Vagina (tissue), 2 donors: ENCODE results near the gene MALRD1. TPM values are rescaled to one million over a fixed set of nuclear protein-coding genes. Genes with fewer than 3 reads are reported as not detected.

ENCODE experiments used
- DNase-seq, 2 donors: peaks; one replicate each; pipeline ENCODE4 v3.0.0-alpha.2; 2017; ENCODE audit errors: extremely low spot score in 2 of 2
- H3K27ac ChIP-seq: fragments of 200-600 bp; sonication (generic); one replicate; pipeline ENCODE4 v1.5.1; 2019
- H3K27me3 ChIP-seq: fragments of 200-600 bp; sonication (generic); one replicate; pipeline ENCODE4 v1.5.1; 2019
- H3K36me3 ChIP-seq, 2 donors: fragments of 200-600 bp; sonication (generic); one replicate each; pipeline ENCODE4 v1.5.1; 2017 to 2019
- H3K4me1 ChIP-seq: fragments of 200-600 bp; sonication (generic); one replicate; pipeline ENCODE4 v1.5.1; 2019
- H3K4me3 ChIP-seq, 2 donors: fragments of 200-600 bp; sonication (generic); 1 replicate in 1 of 2; 2 replicates in 1 of 2; pipeline ENCODE4 v1.5.1; 2016 to 2019
- H3K9me3 ChIP-seq: fragments of 200-600 bp; sonication (generic); one replicate; pipeline ENCODE4 v1.5.1; 2019
- POLR2A ChIP-seq, 2 donors: fragments of 450-650 bp; IDR thresholded peaks; one replicate each; pipeline ENCODE4 v1.6.1; 2017; ENCODE audit warnings: antibody characterized with exemption in 2 of 2, mild to moderate bottlenecking in 2 of 2, moderate library complexity in 2 of 2
- POLR2AphosphoS5 ChIP-seq, 2 donors: sonication (generic); formaldehyde crosslinking; IDR thresholded peaks; one replicate each; pipeline ENCODE4 v1.9.0; 2017; ENCODE audit warnings: antibody characterized with exemption in 2 of 2, mild to moderate bottlenecking in 2 of 2, low read depth in 1 of 2; ENCODE audit not compliant: insufficient read depth in 1 of 2
- intact Hi-C: fragments of 100-400 bp; cut with DNase I; formaldehyde crosslinking; loops from one replicate; pipeline ENCODE4 v1.15.1; 2023
- total RNA-seq: library from RNA; depleted of rRNA; stranded (reverse); fragments of >200 nt; gene quantifications from one replicate; pipeline ENCODE4 v1.2.3, GENCODE V29; 2016
- TF ChIP-seq, protein P1 (sequence below), 3 experiments: fragments of 450-650 bp in 2 of 3; fragments of 200-600 bp in 1 of 3; sonication (generic) in 1 of 3; IDR thresholded peaks; one replicate each; pipeline ENCODE4 v1.5.1; 2017 to 2019; ENCODE audit warnings: antibody characterized with exemption in 3 of 3, mild to moderate bottlenecking in 2 of 3, moderate library complexity in 2 of 3

MALRD1 gene
- total RNA-seq, 1 donor from 2014 or later, result 2.0 TPM

GRCh38 chr10:19626156-19626555 is 577.6 kb downstream of the MALRD1 start:
- no peaks in the 10 kb centered on the region for H3K27me3 ChIP-seq
- H3K27ac ChIP-seq, result no peak overlapping the region
- H3K4me3 ChIP-seq, result no peak overlapping the region
- DNase-seq, result no peak
- intact Hi-C loops, result no loop called here
- no peaks in the 10 kb centered on the region for H3K36me3 ChIP-seq
- no peak for TF ChIP-seq POLR2A (IDR thresholded peaks at IDR 0.05)
- no peaks in the 10 kb centered on the region for H3K4me1 ChIP-seq
- no peaks in the 10 kb centered on the region for H3K9me3 ChIP-seq

DNA sequence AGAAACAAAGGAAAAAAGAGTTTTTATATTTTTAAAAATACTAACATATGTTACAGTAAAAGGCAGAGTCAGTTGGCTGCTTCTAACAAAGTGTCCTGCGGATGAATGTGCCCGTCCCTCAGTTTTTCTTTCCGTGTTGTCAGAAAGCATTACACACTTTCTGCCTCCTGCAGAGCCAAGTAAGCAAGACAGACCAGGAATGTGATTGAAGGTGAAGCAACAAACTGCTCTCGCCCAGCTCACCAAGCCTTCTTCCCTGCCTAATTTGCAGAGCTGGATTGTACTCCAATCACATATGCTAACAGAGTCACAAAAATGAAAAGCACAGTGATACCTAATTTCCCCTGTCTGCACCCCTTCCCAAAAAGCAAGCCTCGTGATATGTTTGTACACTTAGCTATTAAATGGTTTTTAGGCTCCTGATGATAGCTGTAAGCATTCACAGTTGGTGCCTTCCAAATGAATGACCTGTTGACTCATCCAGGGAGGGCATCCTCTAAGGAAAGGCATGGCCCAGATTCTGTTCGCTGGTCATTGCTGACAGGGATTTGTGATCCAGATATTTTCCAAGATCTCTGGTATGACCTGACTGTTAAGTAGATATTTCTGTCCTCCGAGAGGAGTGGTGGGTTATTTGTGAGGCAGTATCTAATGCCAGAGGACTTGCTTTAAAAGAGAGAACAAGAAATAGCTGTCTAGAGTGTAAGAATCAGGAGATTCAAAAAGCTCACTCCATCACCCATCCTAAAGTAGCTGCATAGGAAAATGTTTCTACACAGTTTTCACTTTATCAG is 580.4 kb downstream of the MALRD1 start:
- peak overlapping the region; percentile 31 for H3K27ac ChIP-seq
- DNase-seq, result no peak
- intact Hi-C loops, result no loop called here

GRCh38 chr10:19629567-19629966 is 581.0 kb downstream of the MALRD1 start:
- Histone ChIP-seq H3K27me3 (no peaks in the 10 kb centered on the region), H3K27ac (peak overlapping the region; percentile 31), H3K9me3 (no peaks in the 10 kb centered on the region), H3K4me1 (no peaks in the 10 kb centered on the region), H3K4me3 (no peak overlapping the region), H3K36me3 (no peaks in the 10 kb centered on the region)
- DNase-seq, result peak in 1 of 2 donors; percentile 89
- intact Hi-C loops, result no loop called here
- TF ChIP-seq POLR2A (IDR thresholded peaks at IDR 0.05) (no peak), POLR2AphosphoS5 (IDR thresholded peaks at IDR 0.05; ENCODE audit: insufficient read depth in 1 of 2, low read depth in 1 of 2) (no peak)
- TF ChIP-seq, protein P1, sequence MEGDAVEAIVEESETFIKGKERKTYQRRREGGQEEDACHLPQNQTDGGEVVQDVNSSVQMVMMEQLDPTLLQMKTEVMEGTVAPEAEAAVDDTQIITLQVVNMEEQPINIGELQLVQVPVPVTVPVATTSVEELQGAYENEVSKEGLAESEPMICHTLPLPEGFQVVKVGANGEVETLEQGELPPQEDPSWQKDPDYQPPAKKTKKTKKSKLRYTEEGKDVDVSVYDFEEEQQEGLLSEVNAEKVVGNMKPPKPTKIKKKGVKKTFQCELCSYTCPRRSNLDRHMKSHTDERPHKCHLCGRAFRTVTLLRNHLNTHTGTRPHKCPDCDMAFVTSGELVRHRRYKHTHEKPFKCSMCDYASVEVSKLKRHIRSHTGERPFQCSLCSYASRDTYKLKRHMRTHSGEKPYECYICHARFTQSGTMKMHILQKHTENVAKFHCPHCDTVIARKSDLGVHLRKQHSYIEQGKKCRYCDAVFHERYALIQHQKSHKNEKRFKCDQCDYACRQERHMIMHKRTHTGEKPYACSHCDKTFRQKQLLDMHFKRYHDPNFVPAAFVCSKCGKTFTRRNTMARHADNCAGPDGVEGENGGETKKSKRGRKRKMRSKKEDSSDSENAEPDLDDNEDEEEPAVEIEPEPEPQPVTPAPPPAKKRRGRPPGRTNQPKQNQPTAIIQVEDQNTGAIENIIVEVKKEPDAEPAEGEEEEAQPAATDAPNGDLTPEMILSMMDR (IDR thresholded peaks at IDR 0.05), result no peak

More for the DNA sequence above, 580.4 kb downstream of the MALRD1 start:
- Histone ChIP-seq H3K9me3 (no peaks in the 10 kb centered on the region), H3K36me3 (no peaks in the 10 kb centered on the region), H3K4me1 (no peaks in the 10 kb centered on the region), H3K4me3 (no peak overlapping the region), H3K27me3 (no peaks in the 10 kb centered on the region)
- TF ChIP-seq POLR2A (IDR thresholded peaks at IDR 0.05) (no peak), POLR2AphosphoS5 (IDR thresholded peaks at IDR 0.05; ENCODE audit: insufficient read depth in 1 of 2, low read depth in 1 of 2) (no peak)
- TF ChIP-seq, protein P1 (IDR thresholded peaks at IDR 0.05), result no peak

DNA sequence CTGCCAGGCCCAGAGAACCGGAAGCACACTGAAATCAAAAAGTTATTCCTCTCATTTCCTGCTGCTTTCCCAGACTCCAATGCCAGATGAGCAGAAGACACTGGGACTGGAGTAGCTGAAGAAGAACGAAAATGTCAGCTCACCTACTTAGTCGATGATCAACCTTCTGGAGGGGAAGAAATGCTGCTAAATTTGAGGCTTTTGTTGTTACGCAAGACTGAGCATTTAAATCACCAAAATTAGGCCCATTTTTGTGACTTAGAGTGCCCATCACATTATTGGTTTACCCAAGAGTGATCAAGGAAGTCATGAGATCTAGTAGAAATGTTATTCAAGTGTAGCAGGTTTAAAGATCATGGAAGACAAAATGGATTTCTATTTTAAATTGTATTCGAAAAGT is 585.6 kb downstream of the MALRD1 start:
- intact Hi-C loops, result no loop called here
- Histone ChIP-seq H3K27ac (no peak overlapping the region), H3K27me3 (no peaks in the 10 kb centered on the region), H3K36me3 (no peaks in the 10 kb centered on the region), H3K4me1 (no peaks in the 10 kb centered on the region), H3K4me3 (no peak overlapping the region), H3K9me3 (no peaks in the 10 kb centered on the region)
- TF ChIP-seq, protein P1 (IDR thresholded peaks at IDR 0.05), result no peak
- TF ChIP-seq POLR2AphosphoS5 (IDR thresholded peaks at IDR 0.05; ENCODE audit: insufficient read depth in 1 of 2, low read depth in 1 of 2), result no peak
- no peak for TF ChIP-seq POLR2A (IDR thresholded peaks at IDR 0.05)
- DNase-seq, result no peak

- no peaks in the 10 kb centered on the region for H3K4me1 ChIP-seq
- DNase-seq, result no peak
- intact Hi-C loops, result no loop called here
These were observed 589.7 kb downstream of the MALRD1 start for GRCh38 chr10:19638182-19638895.

More at GRCh38 chr10:19638182-19638895, 589.7 kb downstream of the MALRD1 start:
- no peaks in the 10 kb centered on the region for H3K36me3 ChIP-seq
- H3K27ac ChIP-seq, result peak overlapping the region; percentile 62
- H3K9me3 ChIP-seq, result no peaks in the 10 kb centered on the region
- no peaks in the 10 kb centered on the region for H3K27me3 ChIP-seq
- TF ChIP-seq, protein P1 (IDR thresholded peaks at IDR 0.05), result no peak
- no peak for TF ChIP-seq POLR2AphosphoS5 (IDR thresholded peaks at IDR 0.05; ENCODE audit: insufficient read depth in 1 of 2, low read depth in 1 of 2)
- no peak for TF ChIP-seq POLR2A (IDR thresholded peaks at IDR 0.05)
- H3K4me3 ChIP-seq, result peak overlapping the region; percentile 16 to 17
